Stimulated activated naive CD4-positive, alpha-beta T cell (primary cell): ENCODE measurements around the gene GPX6.
"Not testable (repeated sequence)": the region's sequence is repeated elsewhere in the genome, so short reads cannot be mapped to it uniquely, and the experiment has no call there.

Experiments
- DNase-seq, 6 experiments: peaks; one replicate each; lab custom pipeline; 2025; lab: John Stamatoyannopoulos, UW

Gene GPX6

GRCh38 chr6:28515676-28516075, at the start of gene GPX6:
TSS of gene GPX6 (minus strand) at chr6:28515793. CDS start at chr6:28515743, 50 bp downstream.
- DNase-seq: no peak

- no peak for DNase-seq
Measured at GRCh38 chr6:28563430-28564095, 48.0 kb upstream of the GPX6 start.

DNA sequence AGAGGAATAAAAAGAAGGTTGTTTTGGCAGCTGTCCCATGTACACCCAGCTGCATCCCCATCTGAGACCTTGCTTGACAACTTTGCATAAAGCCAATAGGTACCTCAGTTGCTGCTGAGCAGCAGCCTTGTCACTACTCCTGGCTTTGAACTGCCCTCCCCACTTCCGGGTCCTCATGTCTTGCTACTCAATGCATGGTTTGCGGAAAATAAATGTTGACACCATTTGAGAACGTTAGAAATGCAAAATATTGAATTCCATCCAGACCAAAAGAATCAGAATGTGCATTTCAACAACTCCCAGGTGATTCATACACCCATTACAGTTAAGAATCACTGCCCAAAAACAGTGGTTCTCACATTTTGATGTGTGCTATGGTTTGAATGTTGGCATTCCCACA, 43.0 kb upstream of the GPX6 start:
- DNase-seq: no peak

DNA sequence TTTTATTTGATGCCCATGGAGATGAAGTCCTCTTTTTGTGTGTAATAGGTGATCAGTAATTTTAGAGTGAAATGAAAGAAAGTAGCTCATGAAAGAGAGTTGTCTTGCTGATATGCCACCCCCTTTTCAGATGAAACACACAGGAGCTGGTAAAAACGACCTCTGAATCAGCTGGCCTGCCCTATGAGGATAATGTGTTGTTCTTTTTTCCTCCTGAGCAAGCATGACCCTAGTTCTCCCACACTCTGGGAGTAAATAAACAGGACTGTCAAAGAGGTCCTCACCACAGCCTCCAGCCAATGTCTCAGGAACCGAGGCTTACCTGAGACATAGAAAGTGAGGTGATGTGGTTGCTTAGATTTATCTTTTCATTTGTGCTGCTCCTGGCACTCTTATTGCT, 39.5 kb upstream of the GPX6 start:
- no peak for DNase-seq

DNA sequence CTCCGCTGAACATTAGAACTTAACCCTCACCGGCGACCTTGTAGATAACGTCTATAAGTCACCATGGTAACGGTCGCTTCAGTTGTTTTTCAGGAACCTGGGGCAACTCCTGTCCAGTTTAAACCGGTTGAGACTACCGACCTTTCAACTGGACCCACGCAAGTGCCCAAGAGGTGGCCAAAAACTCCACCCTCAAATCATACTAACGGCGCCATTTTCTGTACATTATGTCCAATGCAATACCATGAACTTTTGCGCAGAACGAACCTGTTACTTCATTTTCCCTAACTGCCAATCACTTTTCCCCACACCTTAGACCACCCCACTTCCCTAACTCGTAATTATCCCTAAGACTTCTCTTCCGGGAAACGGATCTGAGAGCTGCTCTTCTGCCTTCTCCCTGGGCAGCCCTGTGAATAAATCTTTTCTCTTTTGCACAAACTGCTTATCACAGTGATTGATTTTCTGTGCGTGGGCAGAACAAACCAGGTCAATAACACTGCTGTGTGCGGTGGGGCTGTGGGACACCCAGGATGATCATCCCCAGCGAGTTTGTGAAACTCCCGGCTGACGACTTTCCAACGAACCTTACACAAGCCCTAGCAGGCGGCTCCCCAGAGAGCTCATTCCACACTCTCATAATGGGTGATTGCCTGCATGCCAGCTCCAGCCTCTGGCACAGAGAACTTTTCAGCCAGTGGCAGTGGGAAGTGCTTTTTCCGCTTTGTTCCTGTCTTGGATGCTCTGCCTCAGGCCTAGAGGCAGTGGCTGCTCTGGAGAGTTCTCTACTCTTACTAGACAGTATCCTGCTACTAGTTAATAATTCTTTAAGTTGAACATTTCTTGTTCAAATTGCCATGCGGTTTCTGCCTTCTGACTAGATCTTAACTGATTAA, 38.6 kb upstream of the GPX6 start:
- DNase-seq: no peak

DNA sequence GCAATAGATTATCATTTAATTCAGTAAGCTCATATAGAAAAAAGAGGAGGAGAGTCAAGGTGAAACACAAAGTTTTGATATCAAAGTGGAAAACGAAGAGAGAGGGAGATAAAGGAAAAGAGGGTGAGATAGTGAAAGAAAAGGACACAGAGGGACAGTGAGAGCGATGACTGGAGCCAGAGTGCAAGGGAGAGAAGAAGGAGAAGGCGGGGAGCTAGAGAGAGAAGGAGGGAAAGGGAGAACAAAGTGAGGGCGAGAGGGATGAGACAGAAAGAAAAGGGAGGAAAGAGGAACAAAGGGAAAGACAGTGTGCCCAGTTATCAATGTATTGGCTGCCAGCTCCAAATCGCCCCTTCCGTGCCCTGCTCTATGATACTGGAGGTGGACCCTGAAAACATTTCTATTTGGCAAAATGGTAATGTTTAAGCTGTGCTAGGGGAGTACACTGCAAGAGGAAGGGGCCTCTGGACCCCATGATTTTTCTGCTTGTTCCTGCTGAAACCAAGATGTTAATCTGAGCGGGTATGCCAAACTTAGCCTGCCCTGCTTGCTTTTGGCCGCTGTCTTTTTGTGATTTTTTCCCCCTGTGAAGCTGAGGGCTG, 37.9 kb upstream of the GPX6 start:
- DNase-seq: no peak

GRCh38 chr6:28551891-28552666, 36.5 kb upstream of the GPX6 start:
- no peak for DNase-seq

GRCh38 chr6:28547003-28547402, 31.4 kb upstream of the GPX6 start:
- not testable (repeated sequence) for DNase-seq

GRCh38 chr6:28545955-28546354, 30.4 kb upstream of the GPX6 start:
- no peak for DNase-seq

- peak; percentile 11 to 36 (median 22) for DNase-seq
Measured at GRCh38 chr6:28543651-28544610, 28.3 kb upstream of the GPX6 start.

DNA sequence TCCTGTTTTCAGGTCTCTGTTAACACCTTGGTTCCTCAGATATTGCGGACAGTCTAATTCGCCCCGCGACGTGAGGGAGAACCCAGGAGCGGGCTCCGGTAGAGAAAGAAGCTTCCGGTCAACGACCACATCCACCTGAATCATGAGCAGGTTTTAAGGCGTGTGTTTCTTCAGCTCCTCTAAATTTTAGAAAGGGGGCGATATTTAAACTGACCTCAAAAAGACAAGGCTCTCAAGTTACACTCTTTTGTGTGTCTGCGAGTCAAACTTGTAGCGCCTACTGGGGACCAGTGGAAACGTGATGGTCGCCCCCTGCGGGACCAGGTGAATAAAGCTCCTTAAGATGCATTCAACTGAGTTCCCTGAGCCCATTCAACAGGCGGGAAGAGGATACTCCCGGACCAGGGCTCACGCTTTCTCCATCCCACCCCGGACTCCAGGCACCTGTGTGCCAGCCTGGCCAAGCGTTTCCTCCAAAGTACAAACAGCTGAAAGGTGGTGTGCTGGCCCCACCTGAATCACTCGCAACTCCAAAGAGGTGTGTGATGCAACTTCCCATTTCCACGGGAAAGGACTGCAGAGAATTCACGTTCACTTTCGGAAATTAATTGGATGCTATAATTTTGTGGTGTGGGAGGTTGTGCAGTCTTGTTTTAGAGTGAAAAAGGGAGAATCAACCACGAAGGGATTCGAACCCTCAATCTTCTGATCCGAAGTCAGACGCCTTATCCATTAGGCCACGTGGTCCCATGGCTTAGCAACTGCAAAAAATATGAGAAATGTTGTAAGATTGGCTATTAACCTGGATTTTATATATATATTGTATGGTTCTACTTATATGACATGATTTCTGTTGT, 27.1 kb upstream of the GPX6 start:
- DNase-seq: peak; percentile 24 to 71 (median 50)

DNA sequence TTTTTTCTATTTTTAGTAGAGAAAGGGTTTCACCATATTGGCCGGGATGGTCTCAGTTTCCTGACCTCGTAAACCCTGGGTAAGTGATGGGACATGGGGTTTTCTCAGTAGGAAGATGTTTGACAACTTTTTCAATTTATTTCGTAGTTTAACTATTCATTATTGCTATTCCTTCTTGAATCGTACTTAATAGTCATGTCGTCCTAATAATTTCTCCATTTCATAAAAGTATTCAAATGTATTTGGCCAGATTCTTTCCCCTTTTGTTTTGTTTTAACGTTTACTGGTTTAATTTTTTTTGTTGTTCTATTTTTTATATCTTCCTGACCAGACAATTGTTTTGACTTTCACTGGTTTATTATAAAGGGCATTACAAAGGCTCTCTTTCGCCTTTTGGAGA, 26.4 kb upstream of the GPX6 start:
- DNase-seq: no peak

GRCh38 chr6:28537509-28538140, 22.0 kb upstream of the GPX6 start:
- DNase-seq: peak; percentile 10 to 49 (median 34)

- DNase-seq: peak in 3 of 6 experiments; percentile 12 to 38 (median 24)
Measured at GRCh38 chr6:28537065-28537464, 21.5 kb upstream of the GPX6 start.

DNA sequence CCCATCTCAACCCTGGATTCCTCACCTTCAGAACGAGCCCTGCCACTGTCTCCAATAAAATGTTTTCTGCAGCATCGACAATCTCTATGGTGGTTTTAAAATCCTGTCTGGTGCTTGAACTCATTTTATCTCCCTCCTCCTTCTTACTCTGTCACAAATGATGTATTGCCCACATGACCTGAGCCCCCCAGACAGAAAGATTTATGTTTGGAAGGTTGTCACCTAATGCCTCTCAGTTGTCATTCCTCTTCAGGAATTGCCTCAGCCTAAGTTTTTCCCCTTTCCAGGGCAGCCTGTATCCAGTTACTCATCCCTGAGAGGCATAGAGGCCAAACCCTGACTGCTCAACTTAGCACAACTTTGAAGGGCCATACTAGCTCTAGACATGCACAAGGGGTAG, 19.3 kb upstream of the GPX6 start:
- no peak for DNase-seq

DNA sequence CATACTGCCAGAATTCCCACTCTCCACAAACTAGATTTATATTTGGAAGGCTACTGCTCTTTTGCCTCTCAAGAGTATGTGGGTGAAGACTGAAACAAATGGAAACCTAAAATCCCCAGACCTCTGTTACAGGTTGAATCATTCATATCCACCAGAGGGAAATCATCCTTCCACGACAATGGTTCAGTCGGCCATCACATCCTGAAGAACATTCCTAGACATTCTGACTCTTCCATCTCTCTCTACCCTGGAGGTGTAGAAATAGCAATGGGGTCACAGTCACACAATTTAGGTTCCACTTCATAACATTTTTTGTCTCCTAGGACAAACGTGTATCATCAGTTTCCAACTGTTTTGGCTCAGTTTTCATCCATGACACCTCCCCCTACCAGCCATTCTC, 18.7 kb upstream of the GPX6 start:
- no peak for DNase-seq

GRCh38 chr6:28531479-28532128, 16.0 kb upstream of the GPX6 start:
- DNase-seq: no peak

- no peak for DNase-seq
Measured at GRCh38 chr6:28530777-28531176, 15.2 kb upstream of the GPX6 start.

DNA sequence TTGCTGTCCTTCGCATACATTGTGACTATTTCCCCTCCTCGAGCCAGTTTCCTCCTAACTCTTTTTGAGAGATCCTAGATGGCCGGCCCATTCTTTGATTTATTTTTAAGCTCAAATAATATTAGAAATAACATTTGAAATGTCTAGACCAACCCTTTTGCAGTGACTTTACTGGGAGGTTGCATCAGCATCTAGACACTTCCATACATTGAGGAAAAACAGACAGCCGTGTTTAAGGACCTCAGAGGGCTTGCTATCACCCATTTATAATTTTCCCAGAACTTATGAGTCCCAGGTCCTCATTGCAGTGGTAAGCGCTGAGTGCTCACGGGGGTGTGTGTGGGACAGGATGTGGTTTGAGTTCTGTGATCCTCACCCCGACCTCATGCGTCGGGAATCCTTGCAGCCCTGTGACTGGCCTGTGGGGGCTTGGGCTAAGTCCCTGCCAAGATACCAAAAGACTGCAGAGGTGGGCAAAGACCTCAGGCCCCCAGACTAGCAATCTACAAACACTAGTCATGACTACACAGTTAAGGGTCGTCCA, 10.0 kb upstream of the GPX6 start, which contains the start of gene GPX5:
TSS of gene GPX5 (plus strand) at position 386 of the 544 bp plus-strand sequence. CDS start at position 519, 133 bp downstream.
- peak in 3 of 6 experiments; percentile 5 to 16 (median 14) for DNase-seq
